SIG-M5 (cell line): ENCODE measurements around the gene APOC3.

Experiments used
- DNase-seq: peaks from one replicate; lab custom pipeline; 2025; lab: John Stamatoyannopoulos, UW

The APOC3 gene

GRCh38 chr11:116851626-116852025 lies 21.9 kb downstream of the APOC3 start:
- no peak for DNase-seq

- DNase-seq: no peak
These were observed 22.7 kb downstream of the APOC3 start for GRCh38 chr11:116852261-116853031.

GRCh38 chr11:116853461-116854073 lies 23.9 kb downstream of the APOC3 start:
- peak; percentile 69 for DNase-seq

- no peak for DNase-seq
These were observed 25.7 kb downstream of the APOC3 start for GRCh38 chr11:116855413-116855812.

- no peak for DNase-seq
These were observed 26.7 kb downstream of the APOC3 start for GRCh38 chr11:116856423-116856822.

GRCh38 chr11:116857316-116857715 lies 27.6 kb downstream of the APOC3 start:
- DNase-seq: no peak

GRCh38 chr11:116857936-116858335 lies 28.2 kb downstream of the APOC3 start:
- DNase-seq: no peak

- DNase-seq: no peak
These were observed 29.5 kb downstream of the APOC3 start for GRCh38 chr11:116859175-116859574.

- no peak for DNase-seq
These were observed 30.6 kb downstream of the APOC3 start for GRCh38 chr11:116860303-116860702.

GRCh38 chr11:116861539-116861938 lies 31.8 kb downstream of the APOC3 start:
- no peak for DNase-seq

GRCh38 chr11:116862185-116862584 lies 32.5 kb downstream of the APOC3 start:
- DNase-seq: no peak

- no peak for DNase-seq
These were observed 33.2 kb downstream of the APOC3 start for GRCh38 chr11:116862951-116863350.

GRCh38 chr11:116864531-116864930 lies 34.8 kb downstream of the APOC3 start:
- no peak for DNase-seq

GRCh38 chr11:116865696-116866095 lies 36.0 kb downstream of the APOC3 start:
- DNase-seq: no peak

GRCh38 chr11:116866804-116867455 lies 37.2 kb downstream of the APOC3 start:
- no peak for DNase-seq

GRCh38 chr11:116867619-116868018 lies 37.9 kb downstream of the APOC3 start:
- no peak for DNase-seq

GRCh38 chr11:116868066-116868465 lies 38.4 kb downstream of the APOC3 start:
- DNase-seq: no peak

GRCh38 chr11:116869610-116870009 lies 39.9 kb downstream of the APOC3 start:
- no peak for DNase-seq

GRCh38 chr11:116870054-116870453 lies 40.3 kb downstream of the APOC3 start:
- no peak for DNase-seq

- DNase-seq: no peak
These were observed 41.5 kb downstream of the APOC3 start for GRCh38 chr11:116871248-116871647.

- DNase-seq: no peak
These were observed 43.7 kb downstream of the APOC3 start for GRCh38 chr11:116873381-116873780.

- DNase-seq: no peak
These were observed 44.5 kb downstream of the APOC3 start for GRCh38 chr11:116874251-116874650.

- no peak for DNase-seq
These were observed 45.5 kb downstream of the APOC3 start for GRCh38 chr11:116875194-116875593.
